Chondrocyte (in vitro differentiated cells): Measurements from ENCODE around the gene ANAPC15. TPM values are rescaled to one million over a fixed set of nuclear protein-coding genes. Genes with fewer than 3 reads are reported as not detected.
"Not testable (repeated sequence)": the region's sequence is repeated elsewhere in the genome, so short reads cannot be mapped to it uniquely, and the experiment has no call there.

ENCODE experiments used
- DNase-seq: peaks from one replicate; pipeline ENCODE4 v3.0.0; 2021; ENCODE audit warnings: mixed read lengths, low spot score
- H3K27ac Mint-ChIP-seq: one replicate; pipeline ENCODE4 v1.8.0; 2021; ENCODE audit warnings: mild to moderate bottlenecking, moderate library complexity, mixed read lengths; ENCODE audit not compliant: unreplicated experiment
- H3K27me3 Mint-ChIP-seq: 2 replicates; pipeline ENCODE4 v1.8.0; 2021; ENCODE audit warnings: low read depth, mixed read lengths
- H3K36me3 Mint-ChIP-seq: 2 replicates; pipeline ENCODE4 v1.8.0; 2021; ENCODE audit warnings: low read depth, mixed read lengths
- H3K4me1 Mint-ChIP-seq: 2 replicates; pipeline ENCODE4 v1.8.0; 2021; ENCODE audit warnings: low read depth, mild to moderate bottlenecking, mixed read lengths
- H3K4me3 Mint-ChIP-seq: one replicate; pipeline ENCODE4 v1.8.0; 2021; ENCODE audit warnings: mild to moderate bottlenecking, moderate library complexity, mixed read lengths; ENCODE audit not compliant: unreplicated experiment
- H3K9me3 Mint-ChIP-seq: 2 replicates; pipeline ENCODE4 v1.8.0; 2021; ENCODE audit warnings: low read depth, mixed read lengths
- CTCF ChIP-seq: fragments of 200-600 bp; sonication (generic); IDR thresholded peaks from 2 replicates; pipeline ENCODE4 v1.5.0; 2021; ENCODE audit warnings: antibody characterized with exemption, mild to moderate bottlenecking, moderate library complexity
- long read RNA-seq: library from polyadenylated mRNA; stranded (forward); transcript quantifications from one replicate; pipeline ENCODE4 v2.0.0, GENCODE V29; 2021
- total RNA-seq: library from RNA; stranded (reverse); gene quantifications from 3 replicates; pipeline ENCODE4 v1.2.1, GENCODE V29; 2021

The ANAPC15 gene
- total RNA-seq, result 36.0 to 39.7 TPM (median 37.6 TPM) in 3 replicates
- long read RNA-seq, transcript ANAPC15-208 (6 exons, 867 nt), result minor isoform, 5 of 43 reads
- long read RNA-seq, transcript ANAPC15-201 (6 exons, 886 nt), result major isoform, 14 of 43 reads
- long read RNA-seq, partial matches to known transcripts, result 6 of 43 reads
- long read RNA-seq, other reads (novel, unspliced or antisense), result 10 of 43 reads

GRCh38 chr11:72112143-72112977 is at the start of gene ANAPC15:
Gene ANAPC15, minus strand, starts transcription at chr11:72112695. Its CDS starts 1,419 bp downstream, at chr11:72111276.
- Mint-ChIP-seq H3K4me3 (peak within 1 kb of the TSS; percentile 94), H3K36me3 (peaks cover 7% of the 10 kb centered on the region), H3K27me3 (no peaks in the 10 kb centered on the region), H3K27ac (peak within 1 kb of the TSS; percentile 100), H3K4me1 (peaks cover 23% of the 10 kb centered on the region), H3K9me3 (no peaks in the 10 kb centered on the region)
- peak; percentile 98 for DNase-seq
- no peak for TF ChIP-seq CTCF

GRCh38 chr11:72160319-72160718 is 47.8 kb upstream of the ANAPC15 start:
- Mint-ChIP-seq H3K4me1 (no peaks in the 10 kb centered on the region), H3K27me3 (peaks cover 29% of the 10 kb centered on the region), H3K4me3 (no peak overlapping the region), H3K36me3 (no peaks in the 10 kb centered on the region), H3K27ac (no peak overlapping the region), H3K9me3 (no peaks in the 10 kb centered on the region)
- TF ChIP-seq CTCF, result no peak
- DNase-seq, result no peak

DNA sequence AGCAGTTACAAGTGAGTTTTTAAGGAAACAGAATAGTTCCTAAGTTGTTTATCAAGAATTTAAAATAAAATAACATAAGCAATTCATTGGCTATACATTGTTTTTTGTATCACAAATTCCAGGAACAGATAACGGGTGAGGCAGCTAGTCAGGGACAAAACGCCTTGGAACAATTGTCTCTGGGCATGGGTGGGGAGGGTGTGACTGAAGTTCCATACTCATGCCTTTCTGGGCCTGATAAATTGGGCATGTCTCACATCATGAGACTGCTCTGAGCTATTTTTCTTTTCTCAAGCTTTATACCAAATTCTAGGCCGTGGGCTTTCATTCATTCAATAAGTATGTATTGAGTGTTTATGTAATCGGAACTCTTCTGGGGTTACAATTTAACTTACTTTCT is 44.6 kb upstream of the ANAPC15 start:
- no peak overlapping the region for H3K4me3 Mint-ChIP-seq
- H3K4me1 Mint-ChIP-seq, result no peaks in the 10 kb centered on the region
- H3K27ac Mint-ChIP-seq, result no peak overlapping the region
- no peaks in the 10 kb centered on the region for H3K36me3 Mint-ChIP-seq
- H3K27me3 Mint-ChIP-seq, result peaks cover 26% of the 10 kb centered on the region
- no peak for DNase-seq
- H3K9me3 Mint-ChIP-seq, result no peaks in the 10 kb centered on the region
- no peak for TF ChIP-seq CTCF

DNA sequence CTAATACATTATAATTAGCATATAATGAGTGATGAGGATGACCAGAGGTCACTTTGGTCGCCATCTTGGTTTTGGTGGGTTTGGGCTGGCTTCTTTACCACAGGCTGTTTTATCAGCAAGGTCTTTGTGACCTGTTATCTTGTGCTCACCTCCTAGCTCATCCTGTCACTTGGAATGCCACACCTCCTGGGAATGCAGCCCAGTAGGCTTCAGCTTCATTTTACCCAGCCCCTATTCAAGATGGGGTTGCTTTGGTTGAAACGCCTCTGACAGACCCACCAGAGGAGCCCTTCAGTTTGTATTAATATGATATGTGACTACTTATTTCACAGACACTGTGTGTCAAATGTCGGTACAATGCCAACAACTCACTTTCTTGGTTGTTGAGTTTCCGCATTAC is 43.3 kb upstream of the ANAPC15 start:
- TF ChIP-seq CTCF, result no peak
- H3K9me3 Mint-ChIP-seq, result no peaks in the 10 kb centered on the region
- no peaks in the 10 kb centered on the region for H3K4me1 Mint-ChIP-seq
- H3K36me3 Mint-ChIP-seq, result no peaks in the 10 kb centered on the region
- H3K4me3 Mint-ChIP-seq, result no peak overlapping the region
- H3K27me3 Mint-ChIP-seq, result peaks cover 27% of the 10 kb centered on the region
- H3K27ac Mint-ChIP-seq, result no peak overlapping the region
- no peak for DNase-seq

DNA sequence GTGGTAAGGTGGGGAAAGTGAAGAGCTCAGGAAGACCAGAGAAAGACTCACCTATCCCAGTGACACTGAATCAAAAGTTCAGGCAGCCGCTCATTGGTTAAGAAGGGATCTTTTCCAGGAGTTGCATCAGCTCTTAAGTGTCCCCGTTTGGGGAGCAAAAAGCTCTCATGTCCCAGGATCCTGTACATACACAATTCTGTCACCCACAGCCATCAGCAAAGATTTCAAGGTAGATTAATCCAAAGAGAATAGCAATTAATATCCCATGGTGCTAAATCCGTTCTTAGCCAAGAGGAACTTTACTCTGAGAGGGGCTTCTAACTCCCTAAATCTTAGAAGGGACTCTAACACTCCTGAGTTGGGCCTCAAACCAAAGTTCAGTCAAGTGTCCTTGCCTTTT is 42.3 kb upstream of the ANAPC15 start:
- no peak for TF ChIP-seq CTCF
- Mint-ChIP-seq H3K36me3 (no peaks in the 10 kb centered on the region), H3K4me3 (no peak overlapping the region), H3K9me3 (no peaks in the 10 kb centered on the region), H3K27ac (no peak overlapping the region), H3K4me1 (no peaks in the 10 kb centered on the region), H3K27me3 (peaks cover 20% of the 10 kb centered on the region)
- DNase-seq, result no peak

DNA sequence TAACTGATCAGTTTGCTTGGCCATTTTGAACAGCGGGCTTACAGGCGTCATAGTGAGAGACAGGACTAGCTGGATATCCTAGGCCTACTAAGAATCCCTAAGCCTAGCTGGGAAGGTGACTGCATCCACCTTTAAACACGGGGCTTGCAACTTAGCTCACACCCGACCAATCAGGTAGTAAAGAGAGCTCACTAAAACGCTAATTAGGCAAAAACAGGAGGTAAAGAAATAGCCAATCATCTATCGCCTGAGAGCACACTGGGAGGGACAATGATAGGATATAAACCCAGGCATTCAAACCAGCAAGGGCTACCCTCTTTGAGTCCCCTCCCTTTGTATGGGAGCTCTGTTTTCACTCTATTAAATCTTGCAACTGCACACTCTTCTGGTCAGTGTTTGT is 41.4 kb upstream of the ANAPC15 start:
- not testable (repeated sequence) for H3K4me1 Mint-ChIP-seq, DNase-seq, H3K4me3 Mint-ChIP-seq, H3K36me3 Mint-ChIP-seq, H3K27ac Mint-ChIP-seq, H3K9me3 Mint-ChIP-seq
- peaks cover 12% of the 10 kb centered on the region for H3K27me3 Mint-ChIP-seq
